OCI-LY7 (cell line): ENCODE data around the gene LRRC8C.

Source experiments
- EZH2phosphoT487 ChIP-seq: fragments of 200-600 bp; sonication (generic); IDR thresholded peaks from 2 replicates; pipeline ENCODE4 v1.6.1; 2018; ENCODE audit warnings: low read depth, borderline replicate concordance, mild to moderate bottlenecking, mixed run types, antibody characterized with exemption, low read length, moderate library complexity, mixed read lengths
- TF ChIP-seq, protein P1 (sequence below): fragments of 200-600 bp; sonication (generic); conservative IDR thresholded peaks from 2 replicates; pipeline ENCODE4 v1.5.1; 2014; ENCODE audit warnings: mild to moderate bottlenecking, antibody characterized with exemption, low read length, moderate library complexity, mixed read lengths

DNA sequence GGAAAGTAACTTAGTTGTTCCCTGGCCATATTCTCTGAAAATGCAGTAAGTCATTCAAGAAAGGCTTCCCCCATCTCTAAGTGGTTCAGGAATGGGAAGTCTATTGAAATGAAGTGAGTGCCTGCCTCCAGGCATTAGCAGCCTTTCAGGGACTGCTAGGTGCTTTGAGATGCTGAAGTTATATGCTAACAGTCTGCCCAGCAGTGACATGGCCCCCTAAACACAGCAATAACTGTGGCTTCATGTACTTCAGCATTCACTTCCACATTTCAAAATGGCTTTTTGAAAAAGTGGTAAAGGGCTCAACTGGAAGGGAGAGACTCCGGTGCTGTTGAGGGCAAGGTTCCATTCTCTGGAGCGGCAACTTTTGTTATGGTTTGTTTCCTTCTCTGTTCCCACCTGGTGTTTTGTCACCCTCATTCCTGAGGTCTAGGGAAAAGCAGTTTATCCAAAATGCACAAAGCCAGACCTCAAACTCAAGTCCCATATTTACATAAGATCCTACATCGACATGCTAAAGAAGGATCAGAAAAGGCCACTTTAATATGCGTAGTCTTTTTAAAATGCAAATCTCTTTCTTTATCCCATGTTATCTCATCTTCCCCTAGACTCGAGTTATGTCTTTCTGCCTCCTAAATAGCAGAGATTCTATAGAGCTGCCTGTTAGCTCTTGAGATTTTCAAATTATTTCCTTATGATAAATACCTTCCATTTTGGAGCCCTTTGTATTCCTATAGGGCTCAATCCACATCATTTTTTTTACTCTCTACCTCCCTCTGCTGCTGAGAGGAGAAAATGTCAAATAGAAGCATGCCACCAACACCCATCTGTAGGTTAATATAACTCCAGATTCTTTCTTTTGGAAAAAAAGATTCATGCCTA, 34.2 kb upstream of the LRRC8C start:
- TF ChIP-seq, protein P1, sequence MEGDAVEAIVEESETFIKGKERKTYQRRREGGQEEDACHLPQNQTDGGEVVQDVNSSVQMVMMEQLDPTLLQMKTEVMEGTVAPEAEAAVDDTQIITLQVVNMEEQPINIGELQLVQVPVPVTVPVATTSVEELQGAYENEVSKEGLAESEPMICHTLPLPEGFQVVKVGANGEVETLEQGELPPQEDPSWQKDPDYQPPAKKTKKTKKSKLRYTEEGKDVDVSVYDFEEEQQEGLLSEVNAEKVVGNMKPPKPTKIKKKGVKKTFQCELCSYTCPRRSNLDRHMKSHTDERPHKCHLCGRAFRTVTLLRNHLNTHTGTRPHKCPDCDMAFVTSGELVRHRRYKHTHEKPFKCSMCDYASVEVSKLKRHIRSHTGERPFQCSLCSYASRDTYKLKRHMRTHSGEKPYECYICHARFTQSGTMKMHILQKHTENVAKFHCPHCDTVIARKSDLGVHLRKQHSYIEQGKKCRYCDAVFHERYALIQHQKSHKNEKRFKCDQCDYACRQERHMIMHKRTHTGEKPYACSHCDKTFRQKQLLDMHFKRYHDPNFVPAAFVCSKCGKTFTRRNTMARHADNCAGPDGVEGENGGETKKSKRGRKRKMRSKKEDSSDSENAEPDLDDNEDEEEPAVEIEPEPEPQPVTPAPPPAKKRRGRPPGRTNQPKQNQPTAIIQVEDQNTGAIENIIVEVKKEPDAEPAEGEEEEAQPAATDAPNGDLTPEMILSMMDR = peak; percentile 89
- TF ChIP-seq EZH2phosphoT487 = no peak
